Measurements from ENCODE around the gene TRPM2.
"Not testable (repeated sequence)": the region's sequence is repeated elsewhere in the genome, so short reads cannot be mapped to it uniquely, and the experiment has no call there.

Gene TRPM2

GRCh38 chr21:44416193-44416592 lies 62.8 kb downstream of the TRPM2 start:
- TF ChIP-seq, protein P1, sequence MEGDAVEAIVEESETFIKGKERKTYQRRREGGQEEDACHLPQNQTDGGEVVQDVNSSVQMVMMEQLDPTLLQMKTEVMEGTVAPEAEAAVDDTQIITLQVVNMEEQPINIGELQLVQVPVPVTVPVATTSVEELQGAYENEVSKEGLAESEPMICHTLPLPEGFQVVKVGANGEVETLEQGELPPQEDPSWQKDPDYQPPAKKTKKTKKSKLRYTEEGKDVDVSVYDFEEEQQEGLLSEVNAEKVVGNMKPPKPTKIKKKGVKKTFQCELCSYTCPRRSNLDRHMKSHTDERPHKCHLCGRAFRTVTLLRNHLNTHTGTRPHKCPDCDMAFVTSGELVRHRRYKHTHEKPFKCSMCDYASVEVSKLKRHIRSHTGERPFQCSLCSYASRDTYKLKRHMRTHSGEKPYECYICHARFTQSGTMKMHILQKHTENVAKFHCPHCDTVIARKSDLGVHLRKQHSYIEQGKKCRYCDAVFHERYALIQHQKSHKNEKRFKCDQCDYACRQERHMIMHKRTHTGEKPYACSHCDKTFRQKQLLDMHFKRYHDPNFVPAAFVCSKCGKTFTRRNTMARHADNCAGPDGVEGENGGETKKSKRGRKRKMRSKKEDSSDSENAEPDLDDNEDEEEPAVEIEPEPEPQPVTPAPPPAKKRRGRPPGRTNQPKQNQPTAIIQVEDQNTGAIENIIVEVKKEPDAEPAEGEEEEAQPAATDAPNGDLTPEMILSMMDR (IDR thresholded peaks at IDR 0.05; ENCODE audit: extremely low read depth, missing control alignments), result no peak
- no peak for DNase-seq (ENCODE audit: low spot score)

DNA sequence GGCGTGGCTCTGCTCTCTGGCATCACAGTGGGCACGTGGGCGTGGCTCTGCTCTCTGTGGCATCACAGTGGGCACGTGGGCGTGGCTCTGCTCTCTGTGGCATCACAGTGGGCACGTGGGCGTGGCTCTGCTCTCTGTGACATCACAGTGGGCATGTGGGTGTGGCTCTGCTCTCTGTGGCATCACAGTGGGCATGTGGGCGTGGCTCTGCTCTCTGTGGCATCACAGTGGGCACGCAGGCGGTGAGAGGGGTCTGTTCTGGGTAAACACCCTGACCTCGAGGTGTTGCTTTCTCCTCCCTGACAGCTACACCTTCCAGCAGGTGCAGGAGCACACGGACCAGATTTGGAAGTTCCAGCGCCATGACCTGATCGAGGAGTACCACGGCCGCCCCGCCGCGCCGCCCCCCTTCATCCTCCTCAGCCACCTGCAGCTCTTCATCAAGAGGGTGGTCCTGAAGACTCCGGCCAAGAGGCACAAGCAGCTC lies 64.2 kb downstream of the TRPM2 start:
- DNase-seq (ENCODE audit: low spot score), result not testable (repeated sequence)

DNA sequence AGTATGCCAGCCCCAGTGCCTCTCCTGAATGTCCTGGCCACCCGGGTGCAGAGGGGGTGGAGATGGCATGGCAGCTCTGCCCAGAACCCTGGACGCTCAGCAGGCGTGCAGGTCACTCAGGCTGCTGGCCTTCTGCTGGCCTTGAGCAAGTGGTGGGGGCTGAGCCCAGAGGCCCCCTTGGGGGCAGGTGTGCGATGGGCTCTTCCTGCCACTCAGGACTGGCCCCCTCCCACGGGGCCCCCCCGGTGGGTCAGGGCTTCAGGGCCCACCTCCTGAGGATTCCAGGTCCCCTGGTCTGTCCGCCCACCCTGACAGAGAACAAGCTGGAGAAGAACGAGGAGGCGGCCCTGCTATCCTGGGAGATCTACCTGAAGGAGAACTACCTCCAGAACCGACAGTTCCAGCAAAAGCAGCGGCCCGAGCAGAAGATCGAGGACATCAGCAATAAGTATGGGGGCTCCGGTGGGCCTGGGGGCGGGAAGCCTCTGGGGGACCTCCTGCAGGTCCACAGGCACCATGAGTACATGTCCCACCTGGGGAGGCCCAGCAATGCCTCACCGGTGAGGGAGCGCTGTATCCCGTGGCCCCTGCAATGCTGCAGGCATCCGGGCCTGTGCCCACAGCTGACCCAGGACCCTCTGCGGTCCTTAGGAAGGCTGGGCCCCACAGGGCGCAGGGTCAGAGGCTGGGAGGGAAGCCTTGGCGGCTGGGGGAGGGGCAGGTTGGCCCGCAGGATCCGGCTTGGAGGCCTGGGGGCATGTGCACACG lies 64.9 kb downstream of the TRPM2 start:
- TF ChIP-seq, protein P1 (IDR thresholded peaks at IDR 0.05; ENCODE audit: extremely low read depth, missing control alignments), result no peak
- DNase-seq (ENCODE audit: low spot score), result no peak

- no peak for DNase-seq (ENCODE audit: low spot score)
- TF ChIP-seq, protein P1 (IDR thresholded peaks at IDR 0.05; ENCODE audit: extremely low read depth, missing control alignments), result no peak
Measured at GRCh38 chr21:44418876-44419230, 65.4 kb downstream of the TRPM2 start.

- TF ChIP-seq, protein P1 (IDR thresholded peaks at IDR 0.05; ENCODE audit: extremely low read depth, missing control alignments), result no peak
- no peak for DNase-seq (ENCODE audit: low spot score)
Measured at GRCh38 chr21:44419679-44420078, 66.3 kb downstream of the TRPM2 start.

DNA sequence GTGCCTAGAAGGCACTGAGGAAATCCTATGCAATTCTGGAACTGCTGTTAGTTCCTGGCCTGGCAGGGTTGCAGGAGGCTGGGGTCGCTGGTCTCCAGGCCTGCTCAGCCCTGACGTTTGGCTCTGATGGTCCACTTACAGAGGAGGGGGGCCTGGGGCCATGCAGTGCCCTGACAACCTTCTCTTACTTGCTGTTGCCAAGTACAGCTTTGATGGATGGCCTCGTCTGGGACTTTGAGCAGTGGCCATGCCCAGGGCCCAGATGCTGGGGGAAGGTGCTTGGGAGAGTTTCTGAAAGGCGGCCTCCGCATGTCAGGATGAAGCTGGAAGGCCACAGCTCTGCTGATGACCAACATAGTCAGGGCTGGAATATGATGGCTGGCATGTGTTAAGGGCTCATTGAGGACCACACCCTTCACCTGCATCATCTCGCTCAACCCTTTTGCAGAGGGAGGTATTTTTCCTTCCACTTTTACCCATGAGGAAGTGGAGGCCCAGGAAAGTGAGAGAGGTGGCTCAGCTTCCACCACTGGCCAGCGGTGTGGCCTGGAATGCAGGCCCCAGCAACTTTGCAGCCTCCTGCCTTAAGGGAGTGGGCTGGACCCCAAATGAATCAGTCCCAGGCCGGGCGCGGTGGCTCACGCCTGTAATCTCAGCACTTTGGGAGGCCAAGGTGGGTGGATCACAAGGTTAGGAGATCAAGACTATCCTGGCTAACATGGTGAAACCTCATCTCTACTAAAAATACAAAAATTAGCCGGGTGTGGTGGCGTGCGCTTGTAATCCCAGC lies 67.2 kb downstream of the TRPM2 start:
- no peak for DNase-seq (ENCODE audit: low spot score)
- TF ChIP-seq, protein P1 (IDR thresholded peaks at IDR 0.05; ENCODE audit: extremely low read depth, missing control alignments), result no peak

DNA sequence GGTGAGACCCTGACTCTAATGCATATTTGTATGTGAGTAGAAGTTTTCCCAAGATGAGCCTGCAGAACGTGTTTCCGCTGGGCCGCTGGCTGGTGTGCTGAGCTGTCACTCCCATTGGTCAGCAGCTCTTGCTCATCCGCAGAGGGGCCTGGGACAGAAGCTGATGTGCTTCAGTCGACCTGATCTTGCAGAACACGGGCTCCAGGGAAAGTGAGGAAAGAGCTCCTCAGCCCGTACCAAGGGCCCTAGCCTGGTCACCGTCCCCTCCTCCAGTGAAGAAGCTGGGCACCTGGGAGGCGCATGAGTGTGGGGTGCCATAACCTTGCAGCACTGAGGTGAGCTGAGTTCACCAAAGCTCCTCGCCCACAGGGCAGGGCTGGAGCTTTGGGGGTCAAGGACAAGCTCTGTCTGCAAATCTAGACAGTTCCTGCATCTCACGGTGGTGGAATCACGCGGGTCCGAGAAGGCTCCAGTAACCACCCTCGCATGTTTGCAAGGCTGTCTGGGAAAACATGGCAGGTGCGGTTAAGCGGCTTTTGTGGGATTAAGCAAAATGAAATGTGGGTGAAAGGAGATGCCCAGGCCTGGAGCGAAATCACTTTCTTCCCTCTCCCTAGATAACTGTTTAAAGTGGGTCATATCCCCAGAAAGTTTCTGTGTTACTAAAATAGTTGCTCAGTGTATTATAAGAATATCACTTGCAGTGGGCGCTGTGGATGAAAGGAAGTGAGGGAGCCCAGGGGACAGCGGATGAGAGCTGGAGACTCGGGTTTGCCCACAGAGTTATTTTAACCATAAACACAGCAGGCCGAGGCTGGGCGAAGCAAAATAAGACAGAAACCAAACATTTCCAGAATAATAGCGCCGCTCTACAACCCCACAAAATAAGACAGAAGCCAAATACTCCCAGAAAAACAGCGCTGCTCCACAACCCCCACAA lies 68.8 kb downstream of the TRPM2 start:
- DNase-seq (ENCODE audit: low spot score), result no peak
- TF ChIP-seq, protein P1 (IDR thresholded peaks at IDR 0.05; ENCODE audit: extremely low read depth, missing control alignments), result no peak
